Nephron (organoid): ENCODE data around the gene VENTX.

Experiments
- H3K27ac Mint-ChIP-seq, 3 experiments: 2 replicates each; pipeline ENCODE4 v1.8.0; 2020; ENCODE audit warnings: mixed read lengths in 3 of 3, mild to moderate bottlenecking in 2 of 3, moderate library complexity in 1 of 3
- H3K27me3 Mint-ChIP-seq: 2 replicates; pipeline ENCODE4 v1.8.0; 2021; ENCODE audit warnings: low read depth, mild to moderate bottlenecking, moderate library complexity, mixed read lengths
- H3K36me3 Mint-ChIP-seq: 2 replicates; pipeline ENCODE4 v1.8.0; 2020; ENCODE audit warnings: low read depth, mixed read lengths
- H3K4me1 Mint-ChIP-seq: 2 replicates; pipeline ENCODE4 v1.8.0; 2020; ENCODE audit warnings: mixed read lengths
- H3K4me3 Mint-ChIP-seq, 3 experiments: 2 replicates each; pipeline ENCODE4 v1.8.0; 2020; ENCODE audit warnings: mild to moderate bottlenecking in 3 of 3, mixed read lengths in 3 of 3, moderate library complexity in 2 of 3
- H3K9me3 Mint-ChIP-seq: 2 replicates; pipeline ENCODE4 v1.8.0; 2020; ENCODE audit warnings: mixed read lengths
- TF ChIP-seq, protein P1 (sequence below), 3 experiments: fragments of 200-600 bp; sonication (generic); IDR thresholded peaks; one replicate each; pipeline ENCODE4 v1.5.0; 2021; ENCODE audit warnings: antibody characterized with exemption in 3 of 3; ENCODE audit not compliant: unreplicated experiment in 3 of 3

Gene VENTX

DNA sequence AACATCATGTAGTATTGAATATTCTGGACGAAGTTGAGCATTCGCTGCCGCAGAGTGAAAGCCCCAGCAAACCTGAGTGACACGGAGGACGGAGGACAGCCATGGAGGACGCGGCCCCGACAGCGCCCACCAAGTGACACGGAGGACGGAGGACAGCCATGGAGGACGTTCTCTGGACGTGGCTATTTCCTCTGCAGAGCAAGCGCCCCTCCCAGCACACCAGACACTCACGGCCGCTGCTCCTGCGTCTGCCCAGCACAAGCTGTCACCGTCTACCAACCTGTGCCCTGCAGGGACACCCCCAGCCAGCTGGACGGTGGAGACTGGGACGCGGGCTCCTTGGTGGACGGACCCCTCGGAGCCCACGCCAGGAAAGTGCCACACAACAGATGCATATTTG is 46.3 kb downstream of the VENTX start:
- Mint-ChIP-seq H3K27me3 (no peaks in the 10 kb centered on the region), H3K27ac (no peak overlapping the region), H3K4me3 (no peak overlapping the region), H3K9me3 (no peaks in the 10 kb centered on the region), H3K4me1 (no peaks in the 10 kb centered on the region), H3K36me3 (peaks cover 51% of the 10 kb centered on the region)
- TF ChIP-seq, protein P1, sequence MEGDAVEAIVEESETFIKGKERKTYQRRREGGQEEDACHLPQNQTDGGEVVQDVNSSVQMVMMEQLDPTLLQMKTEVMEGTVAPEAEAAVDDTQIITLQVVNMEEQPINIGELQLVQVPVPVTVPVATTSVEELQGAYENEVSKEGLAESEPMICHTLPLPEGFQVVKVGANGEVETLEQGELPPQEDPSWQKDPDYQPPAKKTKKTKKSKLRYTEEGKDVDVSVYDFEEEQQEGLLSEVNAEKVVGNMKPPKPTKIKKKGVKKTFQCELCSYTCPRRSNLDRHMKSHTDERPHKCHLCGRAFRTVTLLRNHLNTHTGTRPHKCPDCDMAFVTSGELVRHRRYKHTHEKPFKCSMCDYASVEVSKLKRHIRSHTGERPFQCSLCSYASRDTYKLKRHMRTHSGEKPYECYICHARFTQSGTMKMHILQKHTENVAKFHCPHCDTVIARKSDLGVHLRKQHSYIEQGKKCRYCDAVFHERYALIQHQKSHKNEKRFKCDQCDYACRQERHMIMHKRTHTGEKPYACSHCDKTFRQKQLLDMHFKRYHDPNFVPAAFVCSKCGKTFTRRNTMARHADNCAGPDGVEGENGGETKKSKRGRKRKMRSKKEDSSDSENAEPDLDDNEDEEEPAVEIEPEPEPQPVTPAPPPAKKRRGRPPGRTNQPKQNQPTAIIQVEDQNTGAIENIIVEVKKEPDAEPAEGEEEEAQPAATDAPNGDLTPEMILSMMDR (IDR thresholded peaks at IDR 0.05; ENCODE audit: unreplicated experiment in 3 of 3), result no peak

DNA sequence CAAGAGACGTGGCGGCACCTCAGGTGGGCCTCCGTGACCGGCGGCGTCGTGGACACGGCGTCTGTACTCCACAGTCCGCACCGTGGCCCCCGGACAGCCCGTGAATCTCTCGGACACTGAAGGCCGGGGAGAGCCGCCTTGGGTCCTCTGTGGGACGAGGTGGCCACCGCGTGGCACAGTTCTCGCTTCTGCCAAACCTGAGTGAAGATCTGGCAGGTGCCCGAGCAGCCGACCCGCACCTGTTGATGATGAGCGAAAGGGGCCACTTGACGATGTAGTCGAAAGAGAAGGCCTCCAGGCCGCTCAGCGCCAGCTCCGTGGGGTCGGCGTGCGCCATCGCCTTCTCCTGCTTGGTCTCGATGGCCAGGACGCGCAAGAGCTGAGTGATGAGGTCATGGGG is 47.6 kb downstream of the VENTX start:
- no peaks in the 10 kb centered on the region for H3K27me3 Mint-ChIP-seq
- no peak overlapping the region for H3K27ac Mint-ChIP-seq
- peaks cover 59% of the 10 kb centered on the region for H3K36me3 Mint-ChIP-seq
- H3K9me3 Mint-ChIP-seq, result no peaks in the 10 kb centered on the region
- TF ChIP-seq, protein P1 (IDR thresholded peaks at IDR 0.05; ENCODE audit: unreplicated experiment in 3 of 3), result no peak
- H3K4me3 Mint-ChIP-seq, result no peak overlapping the region
- H3K4me1 Mint-ChIP-seq, result no peaks in the 10 kb centered on the region

DNA sequence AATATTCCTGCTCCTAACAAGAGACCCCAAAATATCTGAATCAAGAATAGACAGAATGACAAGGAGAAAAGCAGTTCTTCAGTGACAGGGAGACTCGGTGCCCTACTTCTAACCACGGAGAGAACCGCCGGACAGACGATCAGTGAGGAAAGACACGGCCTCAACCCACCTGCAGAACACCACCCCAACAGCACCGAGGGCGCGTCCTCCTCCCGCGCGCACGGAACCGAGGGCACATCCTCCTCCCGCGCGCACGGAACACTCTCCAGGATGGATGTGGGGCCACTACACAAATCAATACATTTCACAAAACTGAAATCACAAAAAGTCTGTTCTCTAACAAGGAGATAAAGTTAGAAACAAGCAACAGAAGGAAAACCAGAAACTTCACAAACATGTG is 48.7 kb downstream of the VENTX start:
- TF ChIP-seq, protein P1 (IDR thresholded peaks at IDR 0.05; ENCODE audit: unreplicated experiment in 3 of 3), result no peak
- Mint-ChIP-seq H3K9me3 (no peaks in the 10 kb centered on the region), H3K36me3 (peaks cover 66% of the 10 kb centered on the region), H3K27ac (no peak overlapping the region), H3K4me3 (no peak overlapping the region), H3K4me1 (no peaks in the 10 kb centered on the region), H3K27me3 (no peaks in the 10 kb centered on the region)

DNA sequence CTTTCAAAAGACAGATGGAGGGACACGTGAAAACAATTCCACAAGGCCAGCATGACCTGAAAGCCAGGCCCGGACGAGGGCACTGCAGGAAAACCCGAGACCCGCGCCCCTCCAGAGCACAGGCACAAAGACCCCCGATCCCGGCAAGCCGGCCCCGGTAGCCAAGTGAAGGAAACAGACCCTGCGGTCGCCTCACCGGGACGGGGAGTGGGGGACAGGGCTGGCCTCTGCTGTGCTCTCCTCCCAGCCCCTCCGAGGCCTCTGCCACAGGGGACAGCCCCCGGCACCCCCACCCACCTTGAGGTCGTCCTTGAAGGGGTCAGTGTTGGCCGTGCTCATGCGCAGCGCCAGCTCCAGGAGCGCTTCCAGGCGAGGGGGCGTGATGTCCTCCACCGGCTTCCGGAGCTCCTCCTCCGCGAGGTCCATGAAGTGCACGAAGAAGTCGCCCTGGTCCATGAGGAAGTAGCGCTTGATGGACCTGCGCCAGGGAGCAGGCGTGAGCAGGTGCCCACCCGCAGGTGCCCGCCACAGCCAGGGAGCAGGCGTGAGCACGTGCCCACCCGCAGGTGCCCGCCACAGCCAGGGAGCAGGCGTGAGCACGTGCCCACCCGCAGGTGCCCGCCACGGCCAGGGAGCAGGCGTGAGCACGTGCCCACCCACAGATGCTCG is 50.3 kb downstream of the VENTX start:
- Mint-ChIP-seq H3K4me3 (no peak overlapping the region), H3K36me3 (peaks cover 59% of the 10 kb centered on the region), H3K27ac (no peak overlapping the region), H3K27me3 (no peaks in the 10 kb centered on the region), H3K4me1 (no peaks in the 10 kb centered on the region), H3K9me3 (no peaks in the 10 kb centered on the region)
- TF ChIP-seq, protein P1 (IDR thresholded peaks at IDR 0.05; ENCODE audit: unreplicated experiment in 3 of 3), result no peak

DNA sequence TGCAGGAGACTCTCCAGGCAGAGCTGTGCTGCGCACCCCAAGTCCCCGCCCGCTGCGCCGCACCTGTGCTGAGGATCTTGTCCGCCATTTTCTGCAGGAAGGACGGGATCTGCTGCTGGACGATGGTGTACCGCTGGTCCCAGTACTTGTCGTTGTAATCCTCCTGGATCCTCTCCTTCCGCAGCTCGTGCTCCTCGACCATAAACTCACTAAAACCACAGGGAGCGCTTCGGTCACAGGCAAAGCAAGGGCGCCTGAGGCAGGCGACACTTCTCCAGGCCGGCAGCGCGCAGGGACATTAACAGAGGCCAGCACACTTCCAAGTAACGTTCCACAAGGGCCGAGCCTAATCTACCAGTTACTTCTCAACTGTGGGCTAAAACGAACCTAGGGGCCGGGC is 52.1 kb downstream of the VENTX start:
- Mint-ChIP-seq H3K27me3 (no peaks in the 10 kb centered on the region), H3K4me1 (no peaks in the 10 kb centered on the region), H3K4me3 (no peak overlapping the region), H3K36me3 (peaks cover 57% of the 10 kb centered on the region), H3K9me3 (no peaks in the 10 kb centered on the region), H3K27ac (no peak overlapping the region)
- TF ChIP-seq, protein P1 (IDR thresholded peaks at IDR 0.05; ENCODE audit: unreplicated experiment in 3 of 3), result no peak
